GM04504 (cell line): ENCODE results near the gene BTG4.

Experiments
- DNase-seq: peaks from one replicate; pipeline ENCODE4 v3.0.0-alpha.2; 2012; ENCODE audit warnings: low read depth

BTG4 gene

DNA sequence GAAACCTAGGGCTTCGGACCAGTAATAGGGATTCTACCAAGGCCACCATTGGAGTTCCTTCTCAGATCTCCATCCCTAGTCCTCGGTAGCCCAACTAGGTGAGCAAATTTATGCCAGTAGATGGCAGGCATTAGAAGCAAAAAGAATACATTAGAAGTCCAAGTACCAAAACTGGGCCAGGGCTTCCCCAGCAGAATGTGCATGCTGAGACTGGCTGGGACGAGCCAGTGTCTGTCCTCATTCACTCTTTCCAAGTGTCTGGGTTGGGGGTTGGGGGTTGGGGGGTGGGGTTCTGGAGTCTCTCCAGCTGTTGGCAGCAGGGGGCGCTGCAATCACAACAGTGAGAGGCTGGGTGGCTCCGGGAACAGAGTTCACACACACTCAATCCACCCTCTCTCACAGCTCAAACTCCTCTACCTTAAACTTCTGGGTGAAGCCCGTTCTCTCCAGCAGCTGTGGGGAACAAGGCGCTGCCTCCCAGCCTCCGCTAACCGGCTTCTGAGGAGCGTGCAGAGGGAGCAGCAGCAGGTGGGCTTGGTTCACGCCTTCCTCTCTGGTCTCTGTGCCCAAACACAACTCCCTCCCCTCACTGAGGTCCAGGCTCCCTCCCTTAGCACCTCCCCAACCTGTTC, 57.5 kb downstream of the BTG4 start:
- no peak for DNase-seq

DNA sequence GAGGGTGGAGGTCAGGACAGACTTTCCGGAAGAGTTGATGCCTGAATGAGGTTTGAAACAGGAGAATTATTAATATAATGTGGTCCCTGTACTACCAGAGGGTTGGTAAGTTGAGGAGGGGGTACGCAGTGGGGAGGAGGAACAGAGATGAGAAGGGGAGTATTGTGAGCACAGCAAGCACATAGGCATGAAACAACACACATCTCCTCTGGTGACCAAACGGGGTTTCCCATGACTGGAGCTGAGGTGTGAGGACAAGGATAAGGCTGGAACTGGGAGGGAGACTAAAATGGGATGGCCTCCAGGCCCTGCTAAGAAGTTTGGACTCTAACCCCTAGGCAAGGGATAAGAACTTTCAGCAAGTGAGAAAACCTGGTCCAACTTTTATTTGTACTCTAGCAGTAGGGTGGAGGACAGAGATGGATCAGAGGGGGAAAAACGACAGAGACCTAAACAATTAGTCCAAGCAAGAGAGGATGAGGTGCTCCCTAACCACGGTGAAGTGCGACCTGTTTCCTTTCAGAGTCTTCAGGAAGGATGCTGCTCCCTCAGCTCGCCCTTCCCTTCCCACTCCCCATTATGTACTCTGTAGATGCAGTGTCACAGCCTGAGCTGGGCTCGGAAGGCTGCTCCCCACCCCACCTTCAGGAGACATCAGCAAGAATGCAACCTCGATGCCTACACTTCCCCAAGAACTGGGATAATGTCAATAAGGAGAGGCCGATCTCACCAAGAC, 59.2 kb downstream of the BTG4 start:
- DNase-seq: no peak

DNA sequence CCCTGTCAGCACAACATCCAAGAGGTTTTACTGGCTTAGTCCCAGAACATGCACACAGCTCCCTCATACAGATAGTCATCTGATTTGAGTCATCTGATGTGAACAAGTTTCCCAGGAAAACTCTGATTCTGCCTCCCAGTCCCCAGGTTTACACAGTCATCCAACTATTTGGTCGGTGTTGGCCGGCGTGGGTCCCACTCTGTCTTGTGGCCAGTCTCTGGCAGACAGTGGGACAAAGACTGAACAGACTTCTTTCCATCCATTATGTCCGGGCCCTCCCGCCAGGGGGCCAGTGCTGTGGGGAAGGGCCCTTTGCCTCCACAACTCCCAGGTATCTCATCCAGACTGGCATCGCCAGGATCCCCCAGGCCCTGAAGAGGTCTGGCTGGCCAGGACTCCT, 60.0 kb downstream of the BTG4 start:
- DNase-seq: no peak

DNA sequence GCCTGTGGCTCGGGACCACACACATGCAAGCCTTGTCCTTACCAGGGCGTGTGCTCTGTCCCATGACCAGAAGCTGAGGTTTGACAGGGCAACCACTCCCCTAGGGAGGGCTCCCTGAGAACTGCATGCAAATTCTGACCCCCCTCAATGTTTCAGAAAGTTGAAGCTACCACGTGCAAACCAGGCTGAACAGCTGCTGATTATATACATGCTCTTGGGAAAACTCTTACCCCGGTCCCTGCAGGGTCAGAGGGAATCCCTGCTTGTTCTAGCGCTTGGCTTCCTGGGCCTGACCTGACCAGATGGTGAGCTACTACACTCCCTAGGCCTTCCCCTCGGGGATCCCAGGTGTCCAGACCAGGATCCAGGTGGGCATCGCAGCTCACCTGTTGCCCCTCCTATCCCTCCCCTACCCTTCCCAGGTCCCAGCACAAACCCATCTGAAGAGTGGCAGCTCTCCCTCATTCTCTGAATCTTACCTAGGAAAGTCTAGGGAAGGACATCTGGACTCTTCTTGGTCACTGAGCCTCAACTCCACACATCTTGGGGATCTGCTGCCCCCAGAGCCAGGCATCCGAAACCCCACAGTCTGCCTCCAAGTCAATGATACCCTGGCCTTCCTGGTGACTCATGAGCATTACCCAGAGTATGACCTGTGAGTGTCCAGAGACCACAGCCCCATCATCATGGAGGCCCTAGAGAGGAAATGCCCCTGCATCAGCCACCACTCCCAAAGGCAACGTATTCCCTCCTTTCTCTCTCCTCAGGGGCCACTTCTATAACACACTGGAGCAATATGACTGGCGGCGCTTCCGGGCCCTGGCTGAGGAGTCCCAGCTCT, 61.5 kb downstream of the BTG4 start:
- DNase-seq: no peak

DNA sequence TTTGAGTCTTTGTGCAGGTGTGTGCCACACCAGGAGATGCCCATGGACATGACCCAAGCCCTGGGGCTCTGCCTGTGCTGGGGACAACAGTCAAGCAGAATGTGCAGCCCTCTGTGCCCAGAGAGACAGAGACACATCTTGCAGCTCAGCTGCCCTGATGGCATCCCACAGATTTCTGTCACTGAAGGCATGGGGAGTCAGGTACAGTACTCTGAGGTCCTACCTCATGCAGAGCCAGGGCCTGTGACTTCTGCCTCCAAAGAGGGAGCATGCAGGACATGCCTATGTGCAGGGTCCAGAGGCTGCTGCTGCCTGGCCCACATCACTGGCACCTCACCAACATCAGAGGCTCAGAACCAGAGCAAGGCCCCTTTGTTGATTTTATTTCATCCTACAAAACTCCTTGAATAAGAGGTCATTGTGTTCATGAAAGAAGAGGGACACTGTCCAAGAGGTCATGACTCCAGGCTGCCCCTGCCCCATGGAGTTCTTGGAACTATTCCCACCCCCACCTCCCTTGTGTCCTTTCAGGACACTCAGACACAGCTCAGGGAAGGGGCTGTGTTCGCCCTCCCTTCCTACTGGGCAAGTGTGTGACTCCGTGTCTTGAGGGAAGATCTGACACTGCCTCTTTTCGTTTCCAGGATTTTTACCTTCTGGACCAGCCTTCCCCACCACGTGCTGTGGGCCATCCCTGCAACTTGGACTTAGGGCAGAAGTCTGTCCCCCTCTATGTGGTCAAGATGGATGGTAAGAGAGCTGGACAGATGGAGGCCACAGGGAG, 62.3 kb downstream of the BTG4 start:
- DNase-seq: no peak

DNA sequence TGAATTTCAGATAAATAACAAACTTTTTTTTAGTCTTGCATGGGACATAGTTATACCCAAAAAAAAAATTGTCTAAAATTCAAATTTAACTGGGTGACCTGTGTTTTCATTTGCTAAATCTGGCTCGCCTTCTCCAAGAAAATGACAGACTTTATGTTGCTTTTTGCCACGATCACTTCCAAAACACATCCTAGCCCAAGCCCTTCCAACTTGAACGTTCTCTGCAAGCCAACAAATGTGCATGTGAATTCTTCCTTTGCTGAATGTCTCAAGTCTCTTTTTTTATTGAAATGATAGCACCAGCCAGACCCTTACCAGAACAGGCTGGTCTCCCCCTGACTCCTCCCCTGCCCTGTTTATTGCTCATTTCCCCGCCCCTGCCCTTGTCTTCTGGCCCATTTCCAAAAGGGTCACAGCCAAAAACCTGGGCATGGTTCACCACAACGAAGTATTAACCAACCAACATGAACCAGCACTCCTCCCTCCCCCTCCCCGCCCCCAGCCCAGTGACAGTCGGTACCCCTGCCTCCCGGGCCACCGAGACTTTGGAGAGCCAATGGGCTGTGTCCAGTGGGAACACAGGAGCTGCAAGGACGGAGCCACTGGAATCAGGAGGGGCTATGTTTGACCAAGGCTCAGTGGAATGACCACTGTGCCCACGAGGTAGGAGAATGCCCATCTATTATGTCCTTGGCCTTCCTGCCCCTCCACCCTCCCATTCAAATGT, 63.2 kb downstream of the BTG4 start:
- no peak for DNase-seq

DNA sequence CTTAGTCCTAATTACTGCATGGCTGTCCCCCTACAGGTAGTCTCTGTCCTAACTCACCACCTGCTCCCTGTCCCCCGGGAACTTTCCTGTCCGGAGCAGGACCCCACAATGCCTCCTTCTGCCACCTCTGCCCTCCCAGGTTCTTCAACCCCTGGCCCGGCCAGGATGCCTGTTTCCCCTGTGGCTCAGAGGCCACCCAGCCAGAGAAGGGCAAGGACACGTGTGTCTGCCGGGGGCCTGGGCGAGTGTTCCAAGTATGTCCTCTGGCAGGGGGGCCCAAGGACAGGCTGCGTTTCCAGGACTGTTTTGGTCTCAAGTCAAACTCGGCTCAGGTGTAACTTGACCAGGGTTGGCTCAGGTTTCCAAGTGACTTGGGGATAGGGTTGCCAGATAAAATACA, 63.8 kb downstream of the BTG4 start:
- DNase-seq: no peak

DNA sequence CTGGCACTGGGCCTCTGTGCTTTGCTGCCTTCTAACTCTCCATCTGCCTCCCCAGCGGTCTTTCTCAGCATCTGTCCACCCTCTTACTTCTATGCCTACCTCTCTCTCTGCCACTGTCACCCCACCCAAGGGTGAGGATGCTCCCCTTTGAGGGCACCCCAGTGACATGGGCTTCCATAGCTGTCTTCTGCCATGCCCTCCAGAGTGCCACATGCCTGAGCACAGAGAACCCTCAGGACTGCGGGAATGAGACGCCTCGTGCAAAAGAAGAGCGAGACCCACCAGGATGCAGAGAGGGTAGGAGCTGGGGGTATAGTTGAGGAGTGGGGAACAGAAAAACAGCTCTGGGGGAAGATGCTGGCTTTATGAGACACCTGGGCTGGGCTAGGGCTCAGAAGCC, 64.3 kb downstream of the BTG4 start:
- DNase-seq: no peak

DNA sequence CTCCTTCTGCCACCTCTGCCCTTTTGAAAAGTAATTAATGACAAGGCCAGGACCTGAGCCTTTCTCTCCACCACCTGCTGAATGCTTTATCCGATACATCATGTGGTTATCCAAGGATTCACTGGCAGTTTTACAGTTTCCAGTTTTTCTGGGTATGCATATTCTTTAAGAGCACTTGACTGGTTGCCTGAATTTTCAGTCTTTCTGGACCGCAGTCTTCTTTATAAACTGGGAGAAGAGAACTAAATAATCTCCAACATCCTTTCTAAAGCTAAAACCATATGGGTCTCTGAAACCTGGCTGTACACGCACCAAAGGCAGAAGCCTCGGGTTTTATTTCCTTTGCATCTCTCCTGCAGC, 65.1 kb downstream of the BTG4 start:
- DNase-seq: no peak

DNA sequence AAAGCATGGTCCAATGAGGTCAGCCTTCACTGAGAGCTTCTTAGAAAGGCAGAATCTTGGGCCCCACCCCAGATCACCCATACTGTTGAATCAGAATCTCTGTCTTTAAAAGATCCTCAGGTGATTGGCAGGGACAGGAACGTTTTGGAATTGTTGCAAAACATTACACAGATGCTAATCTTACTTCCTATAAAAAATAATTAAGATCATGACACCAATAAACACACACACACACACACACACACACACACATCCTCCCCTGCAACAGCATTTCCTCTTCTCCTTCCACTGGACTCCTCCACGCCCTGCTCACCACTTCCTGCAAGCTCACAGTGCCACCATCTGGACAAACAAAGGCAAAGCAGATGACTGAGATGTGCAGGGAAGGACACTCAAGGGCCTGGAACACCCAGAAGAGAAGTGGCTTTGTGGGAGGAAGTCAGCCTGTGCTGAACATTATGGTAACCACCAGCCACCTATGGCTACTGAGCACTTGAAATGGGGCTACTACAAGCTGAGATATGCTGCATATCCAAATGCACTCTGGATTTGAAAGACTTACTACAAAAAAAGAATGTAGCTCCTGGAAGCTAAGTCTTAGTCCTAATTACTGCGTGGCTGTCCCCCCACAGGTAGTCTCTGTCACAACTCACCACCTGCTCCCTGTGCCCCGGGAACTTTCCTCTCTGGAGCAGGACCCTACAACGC, 65.6 kb downstream of the BTG4 start:
- DNase-seq: peak; percentile 80

DNA sequence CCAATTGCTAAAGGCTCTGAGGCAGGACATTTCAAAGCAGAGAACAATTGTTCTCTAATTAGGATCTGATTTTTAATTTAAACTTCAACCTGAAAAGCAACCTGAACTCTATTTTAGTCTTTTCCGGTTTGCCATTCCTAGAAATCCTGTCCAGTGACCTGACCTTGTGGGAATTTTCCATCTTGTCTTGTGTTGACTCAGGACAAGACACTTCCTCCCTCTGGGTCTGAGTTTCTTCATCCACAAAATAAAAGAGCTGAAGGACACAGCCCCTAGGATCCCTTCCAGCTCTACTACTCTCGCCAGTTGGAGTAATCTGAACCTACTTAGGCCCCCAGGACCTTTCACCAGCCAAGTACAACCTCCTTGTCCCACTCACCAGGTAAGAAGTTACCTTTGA, 66.6 kb downstream of the BTG4 start:
- DNase-seq: no peak
